EL (cell line): ENCODE data around the gene MLEC.
"Not testable (repeated sequence)": the region's sequence is repeated elsewhere in the genome, so short reads cannot be mapped to it uniquely, and the experiment has no call there.

Experiments
- DNase-seq: peaks from one replicate; pipeline ENCODE4 v3.0.0-alpha.2; 2016

The MLEC gene

DNA sequence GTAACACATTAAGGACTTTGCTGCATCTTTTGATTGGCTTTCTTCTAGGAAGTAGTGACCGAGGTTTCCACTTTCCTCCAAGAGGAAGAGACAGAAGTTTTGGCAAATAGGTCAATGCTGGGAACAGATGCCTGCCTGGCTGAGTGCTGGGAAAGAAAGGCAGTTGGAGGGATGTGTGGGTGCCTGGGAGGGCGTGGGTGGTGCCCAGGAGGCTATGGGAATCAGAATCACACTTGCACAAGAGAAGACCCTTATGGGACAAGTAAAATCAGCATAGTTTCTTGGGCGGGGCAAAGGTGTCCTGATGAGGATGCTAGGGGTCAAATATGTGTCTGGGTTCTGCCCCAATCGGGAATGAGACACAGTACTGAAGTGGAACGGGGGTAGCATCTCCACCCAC is 37.8 kb downstream of the MLEC start:
- DNase-seq = no peak

DNA sequence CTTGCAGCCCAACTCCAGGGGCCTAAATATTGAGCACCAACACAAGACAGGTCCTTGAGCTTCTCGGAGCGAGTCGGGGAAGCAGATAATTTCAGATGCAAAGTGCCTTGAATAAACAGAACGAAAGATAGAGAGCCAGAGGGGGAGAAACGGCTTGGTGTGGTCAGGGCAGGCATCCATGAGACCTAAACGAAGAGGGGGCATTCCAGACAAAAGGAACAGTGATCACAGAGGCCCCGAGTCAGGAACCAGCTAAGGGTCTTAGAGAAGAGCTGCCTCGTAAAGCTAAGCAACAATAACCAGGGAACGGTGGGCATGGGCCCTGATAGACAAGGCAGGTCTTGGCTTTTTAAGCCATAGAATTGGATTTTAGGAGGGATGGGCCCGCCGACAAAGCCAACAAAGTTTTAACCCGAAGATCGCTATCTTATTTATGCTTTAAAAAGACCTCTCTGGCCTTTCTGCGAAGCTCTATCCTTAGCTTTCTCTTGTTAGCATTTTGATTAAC is 38.3 kb downstream of the MLEC start:
- DNase-seq = no peak

DNA sequence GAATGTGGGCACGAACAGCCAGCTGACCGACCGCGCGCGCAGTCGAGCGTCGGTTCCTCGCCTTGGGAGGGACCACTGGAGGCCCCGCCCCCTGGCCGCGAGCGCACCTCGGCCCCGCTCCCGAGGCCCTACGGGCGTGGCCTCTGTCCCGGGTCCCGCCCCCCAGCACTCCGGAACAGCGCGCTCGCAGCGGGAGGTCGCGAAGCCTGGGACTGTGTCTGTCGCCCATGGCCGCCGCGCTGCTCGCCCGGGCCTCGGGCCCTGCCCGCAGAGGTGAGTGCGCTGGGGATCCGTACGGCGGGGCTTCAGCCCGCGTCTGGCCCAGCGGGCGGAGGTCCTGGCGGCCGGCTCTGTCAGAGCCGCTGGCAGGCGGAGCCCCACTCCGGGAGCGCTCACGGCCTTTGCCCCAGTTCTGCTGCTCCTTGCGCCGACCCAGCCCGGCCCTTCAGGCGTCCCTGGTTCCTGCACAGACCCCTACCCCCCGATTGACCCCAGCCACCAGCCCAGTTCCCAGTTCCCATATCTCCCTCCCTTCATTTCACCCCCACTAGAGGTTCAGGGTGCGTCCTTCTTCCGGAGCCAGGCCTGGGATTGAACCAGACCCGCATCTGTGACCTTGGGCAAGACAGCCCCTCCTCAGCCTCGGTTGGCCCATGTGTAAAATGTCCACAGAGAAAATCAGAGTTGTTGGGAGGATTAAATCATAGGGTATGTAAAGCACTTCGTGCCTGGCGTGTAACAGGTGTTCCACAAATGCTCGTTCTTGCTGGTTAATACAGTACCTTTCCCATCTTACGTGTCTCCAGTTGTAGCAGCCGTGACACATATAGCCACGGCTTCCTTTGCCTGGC is 38.9 kb downstream of the MLEC start, which contains the start of gene ACADS:
TSS of gene ACADS (plus strand) at position 168 of the 851 bp plus-strand sequence. CDS start at position 228, 60 bp downstream.
- peak; percentile 85 for DNase-seq

DNA sequence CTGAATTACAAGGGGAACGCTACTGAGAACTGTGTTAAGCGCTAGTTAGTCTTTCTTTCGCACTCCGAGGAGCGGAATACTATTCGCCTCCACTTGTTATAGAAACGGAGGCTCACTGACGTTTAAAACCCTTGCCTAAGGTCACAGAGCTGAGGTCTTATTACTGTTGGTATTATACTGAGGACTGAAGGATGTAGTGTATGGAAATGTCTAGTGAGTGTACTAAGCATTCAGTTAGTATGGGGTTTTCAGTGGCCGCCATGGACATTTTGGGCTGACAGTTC is 39.5 kb downstream of the MLEC start:
- no peak for DNase-seq

DNA sequence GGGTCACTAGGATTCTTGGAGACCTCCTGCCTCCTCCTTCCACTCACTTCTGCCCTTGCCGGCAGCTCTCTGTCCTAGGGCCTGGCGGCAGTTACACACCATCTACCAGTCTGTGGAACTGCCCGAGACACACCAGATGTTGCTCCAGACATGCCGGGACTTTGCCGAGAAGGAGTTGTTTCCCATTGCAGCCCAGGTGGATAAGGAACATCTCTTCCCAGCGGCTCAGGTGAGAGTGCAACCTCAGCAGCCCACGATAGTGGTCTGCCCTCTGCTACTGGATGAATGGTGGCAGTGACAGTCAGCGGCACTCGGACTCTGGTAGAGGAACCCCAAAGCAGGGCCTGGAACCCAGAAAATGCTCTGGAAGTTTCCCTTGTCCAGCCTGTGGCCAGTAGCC is 40.0 kb downstream of the MLEC start:
- no peak for DNase-seq

DNA sequence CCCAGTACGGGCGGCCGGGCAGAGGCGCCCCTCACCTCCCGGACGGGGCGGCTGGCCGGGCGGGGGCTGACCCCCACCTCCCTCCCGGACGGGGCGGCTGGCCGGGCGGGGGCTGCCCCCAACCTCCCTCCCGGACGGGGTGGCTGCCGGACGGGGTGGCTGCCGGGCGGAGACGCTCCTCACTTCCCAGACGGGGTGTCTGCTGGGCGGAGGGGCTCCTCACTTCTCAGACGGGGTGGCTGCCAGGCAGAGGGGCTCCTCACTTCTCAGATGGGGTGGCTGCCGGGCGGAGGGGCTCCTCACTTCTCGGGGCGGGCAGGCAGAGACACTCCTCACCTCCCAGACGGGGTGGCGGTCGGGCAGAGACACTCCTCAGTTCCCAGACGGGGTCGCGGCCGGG is 45.2 kb downstream of the MLEC start:
- DNase-seq = not testable (repeated sequence)

DNA sequence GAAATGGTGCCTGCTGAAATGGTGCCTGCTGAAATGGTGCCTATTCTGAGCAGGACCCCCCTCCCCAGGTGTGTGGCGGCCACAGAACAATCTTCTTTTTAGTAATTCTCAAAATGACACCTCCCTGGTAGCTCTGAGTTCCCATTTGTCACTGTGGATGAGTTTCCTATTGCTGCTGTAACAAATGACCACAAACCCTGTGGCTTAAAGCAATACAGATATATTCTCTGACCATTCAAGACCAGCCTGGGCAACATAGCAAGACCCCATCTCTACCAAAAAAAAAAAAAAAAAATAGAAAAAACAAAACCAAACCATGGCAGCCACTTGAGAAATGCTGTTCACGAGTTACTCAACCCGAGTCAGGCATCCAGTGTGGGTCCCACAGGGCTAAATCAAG is 46.6 kb downstream of the MLEC start:
- no peak for DNase-seq

DNA sequence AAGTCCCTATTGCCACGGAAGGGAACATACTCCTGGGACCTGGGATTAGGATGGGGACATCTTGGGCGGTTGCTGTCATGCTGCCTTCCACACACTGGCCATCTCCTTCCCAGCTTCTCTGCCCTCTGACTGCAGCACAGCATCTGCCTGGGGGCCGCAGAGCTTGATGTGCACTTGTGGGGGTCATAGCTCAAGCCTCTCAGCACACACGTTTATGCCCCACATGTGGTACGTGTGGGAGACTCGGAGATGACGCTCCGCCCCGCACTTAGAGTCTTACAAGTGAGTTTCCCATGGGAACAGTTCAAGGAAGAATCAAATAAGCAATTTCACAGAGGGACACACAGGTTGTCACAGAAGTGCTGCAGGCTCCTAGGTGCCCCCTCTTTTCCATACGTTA is 47.3 kb downstream of the MLEC start:
- no peak for DNase-seq

DNA sequence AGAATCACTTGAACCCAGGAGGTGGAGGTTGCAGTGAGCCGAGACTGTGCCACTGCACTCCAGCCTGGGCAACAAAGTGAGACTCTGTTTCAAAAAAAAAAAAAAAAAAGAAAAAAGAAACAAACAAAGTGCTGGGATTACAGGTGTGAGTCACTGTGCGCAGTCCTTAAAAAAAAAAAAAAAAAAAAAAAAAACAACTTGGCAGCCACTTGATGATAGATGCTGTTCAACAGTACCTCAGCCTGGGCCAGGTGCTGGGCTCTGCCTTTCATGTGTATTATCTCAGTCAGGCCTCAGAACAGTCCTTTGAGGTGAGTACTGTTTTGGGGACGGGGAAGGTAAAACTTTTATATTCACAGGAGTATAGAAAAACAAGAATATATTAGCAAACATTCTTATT is 48.2 kb downstream of the MLEC start:
- no peak for DNase-seq

DNA sequence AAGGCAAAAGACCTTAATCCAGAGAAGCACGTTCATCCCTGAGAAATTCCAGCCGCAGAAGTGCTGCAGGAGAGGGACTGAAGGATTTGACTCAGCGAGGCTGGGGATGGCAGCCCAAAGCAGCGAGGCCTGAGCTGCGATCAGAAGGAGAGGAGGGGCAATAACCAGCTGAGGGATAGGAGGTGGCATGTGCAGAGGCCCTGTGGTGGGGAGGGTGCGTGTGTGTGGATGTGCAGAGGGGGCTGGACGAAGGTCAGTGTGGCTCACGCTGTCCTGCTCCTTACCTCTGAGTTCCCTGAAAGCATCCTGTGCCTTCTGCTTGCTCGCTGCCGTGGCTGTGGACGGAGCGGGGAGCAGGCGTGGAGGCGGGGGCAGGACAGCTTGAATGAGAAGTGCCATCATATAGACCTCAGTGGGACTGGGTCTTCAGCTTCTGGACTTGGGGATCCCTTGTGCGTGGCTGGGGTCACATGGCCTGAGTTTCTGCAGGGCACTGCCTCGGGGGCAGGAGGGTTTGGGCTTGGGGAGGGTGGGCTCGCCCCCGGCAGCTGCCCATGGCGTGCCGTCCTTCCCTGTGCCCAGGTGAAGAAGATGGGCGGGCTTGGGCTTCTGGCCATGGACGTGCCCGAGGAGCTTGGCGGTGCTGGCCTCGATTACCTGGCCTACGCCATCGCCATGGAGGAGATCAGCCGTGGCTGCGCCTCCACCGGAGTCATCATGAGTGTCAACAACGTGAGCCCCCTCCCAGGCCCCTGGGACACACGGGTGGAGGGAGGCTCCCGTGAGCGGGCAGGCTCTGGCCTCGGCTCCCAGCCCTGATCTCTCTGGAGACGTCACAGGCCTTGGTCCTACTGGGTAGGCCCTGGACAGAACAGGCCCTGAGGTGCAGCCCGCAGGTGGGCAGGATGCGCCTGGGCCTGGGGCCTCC is 49.7 kb downstream of the MLEC start:
- no peak for DNase-seq

DNA sequence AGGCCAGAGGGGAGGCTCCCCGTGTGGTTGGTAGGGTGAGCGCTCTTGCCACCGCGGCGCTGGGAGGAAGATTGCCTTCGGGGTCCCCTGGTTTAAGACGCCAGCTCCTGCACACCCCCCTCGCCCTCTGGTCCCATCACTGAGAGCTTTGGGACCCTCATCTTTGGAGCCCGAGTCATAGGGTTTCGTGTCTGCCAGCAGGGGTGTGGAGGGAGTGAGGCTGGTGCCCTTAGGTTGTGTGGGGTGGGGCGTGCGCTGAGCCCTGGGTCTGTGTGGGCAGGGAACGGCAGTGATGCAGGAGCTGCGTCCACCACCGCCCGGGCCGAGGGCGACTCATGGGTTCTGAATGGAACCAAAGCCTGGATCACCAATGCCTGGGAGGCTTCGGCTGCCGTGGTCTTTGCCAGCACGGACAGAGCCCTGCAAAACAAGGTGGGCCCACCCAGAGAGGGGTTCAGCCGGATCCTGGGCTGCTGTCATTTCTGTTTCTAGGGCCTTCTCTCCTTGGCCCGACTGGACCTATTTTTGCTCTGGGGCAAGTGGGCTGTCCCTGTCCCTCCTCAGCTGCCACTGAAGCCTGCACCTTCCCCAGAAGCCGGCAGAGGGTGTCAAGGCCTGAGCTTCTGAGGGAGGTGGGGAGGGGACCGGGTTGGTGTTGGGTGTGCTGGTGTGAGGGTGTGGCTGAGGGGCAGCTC is 50.8 kb downstream of the MLEC start:
- no peak for DNase-seq

DNA sequence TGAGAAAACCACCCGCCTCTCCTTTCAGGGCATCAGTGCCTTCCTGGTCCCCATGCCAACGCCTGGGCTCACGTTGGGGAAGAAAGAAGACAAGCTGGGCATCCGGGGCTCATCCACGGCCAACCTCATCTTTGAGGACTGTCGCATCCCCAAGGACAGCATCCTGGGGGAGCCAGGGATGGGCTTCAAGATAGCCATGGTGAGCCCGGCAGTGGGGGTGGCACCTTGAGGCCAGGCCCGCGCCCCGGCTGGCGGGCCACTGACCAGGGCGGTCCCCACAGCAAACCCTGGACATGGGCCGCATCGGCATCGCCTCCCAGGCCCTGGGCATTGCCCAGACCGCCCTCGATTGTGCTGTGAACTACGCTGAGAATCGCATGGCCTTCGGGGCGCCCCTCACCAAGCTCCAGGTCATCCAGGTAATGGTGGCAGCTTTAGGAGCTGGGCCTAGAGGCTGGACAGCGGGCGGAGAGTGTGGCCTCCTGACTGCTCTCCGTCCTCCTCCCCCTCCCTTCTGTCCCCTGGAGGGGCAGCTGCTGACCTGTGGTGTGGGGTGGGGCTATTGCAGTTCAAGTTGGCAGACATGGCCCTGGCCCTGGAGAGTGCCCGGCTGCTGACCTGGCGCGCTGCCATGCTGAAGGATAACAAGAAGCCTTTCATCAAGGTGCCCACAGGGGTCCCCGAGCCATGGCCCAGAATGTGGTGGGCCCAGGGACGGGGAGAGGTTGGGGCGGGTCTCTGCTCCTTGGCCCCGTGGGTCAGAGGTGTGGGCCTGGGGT is 51.5 kb downstream of the MLEC start:
- no peak for DNase-seq

DNA sequence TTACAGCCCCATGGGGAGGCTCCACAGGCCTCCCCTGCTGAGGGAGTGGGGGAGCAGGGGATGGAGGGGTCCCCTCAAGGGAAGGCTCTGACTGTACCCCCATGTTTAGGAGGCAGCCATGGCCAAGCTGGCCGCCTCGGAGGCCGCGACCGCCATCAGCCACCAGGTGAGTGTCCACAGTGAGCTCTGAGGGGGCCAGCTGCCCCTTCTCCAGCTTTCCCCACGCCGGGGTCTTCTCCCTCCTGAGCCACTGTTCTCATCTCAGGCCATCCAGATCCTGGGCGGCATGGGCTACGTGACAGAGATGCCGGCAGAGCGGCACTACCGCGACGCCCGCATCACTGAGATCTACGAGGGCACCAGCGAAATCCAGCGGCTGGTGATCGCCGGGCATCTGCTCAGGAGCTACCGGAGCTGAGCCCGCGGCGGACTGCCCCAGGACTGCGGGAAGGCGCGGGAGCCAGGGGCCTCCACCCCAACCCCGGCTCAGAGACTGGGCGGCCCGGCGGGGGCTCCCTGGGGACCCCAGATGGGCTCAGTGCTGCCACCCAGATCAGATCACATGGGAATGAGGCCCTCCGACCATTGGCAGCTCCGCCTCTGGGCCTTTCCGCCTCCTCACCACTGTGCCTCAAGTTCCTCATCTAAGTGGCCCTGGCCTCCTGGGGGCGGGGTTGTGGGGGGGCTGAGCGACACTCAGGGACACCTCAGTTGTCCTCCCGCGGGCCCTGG is 52.2 kb downstream of the MLEC start:
- DNase-seq = no peak

DNA sequence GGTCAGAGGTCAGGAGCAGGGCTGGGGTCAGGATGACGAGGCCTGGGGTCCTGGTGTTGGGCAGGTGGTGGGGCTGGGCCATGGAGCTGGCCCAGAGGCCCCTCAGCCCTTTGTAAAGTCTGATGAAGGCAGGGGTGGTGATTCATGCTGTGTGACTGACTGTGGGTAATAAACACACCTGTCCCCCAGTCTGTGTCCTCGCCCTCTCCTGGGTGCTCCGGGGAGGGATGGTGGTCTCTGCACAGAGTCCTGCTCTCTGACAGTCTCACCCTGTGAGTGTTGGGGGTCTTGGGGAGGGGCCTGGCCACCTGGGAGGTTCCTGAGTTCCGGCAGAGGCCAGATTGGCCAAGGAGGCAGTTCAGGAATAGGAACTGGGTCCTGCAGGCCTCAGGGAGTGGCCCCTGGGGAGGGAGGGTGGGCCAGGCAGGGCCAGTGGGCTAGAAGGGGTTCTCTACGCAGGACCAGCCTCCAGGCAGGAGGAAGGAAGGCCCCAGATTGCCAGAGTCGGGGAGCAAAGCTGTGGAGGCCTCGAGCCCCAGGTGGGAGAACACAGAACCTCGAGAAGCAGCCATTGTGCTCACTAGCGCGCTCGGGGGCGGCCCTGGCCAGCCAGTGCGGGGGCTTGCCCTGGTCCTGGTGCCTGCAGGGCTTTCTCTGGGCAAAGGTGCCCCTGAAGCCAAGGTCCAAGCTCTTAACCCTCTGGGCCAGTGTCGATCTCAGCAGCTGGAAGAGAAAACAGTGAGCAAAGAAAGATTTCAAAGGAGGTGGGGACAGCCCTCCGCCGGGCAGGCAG is 53.1 kb downstream of the MLEC start:
- DNase-seq = no peak

DNA sequence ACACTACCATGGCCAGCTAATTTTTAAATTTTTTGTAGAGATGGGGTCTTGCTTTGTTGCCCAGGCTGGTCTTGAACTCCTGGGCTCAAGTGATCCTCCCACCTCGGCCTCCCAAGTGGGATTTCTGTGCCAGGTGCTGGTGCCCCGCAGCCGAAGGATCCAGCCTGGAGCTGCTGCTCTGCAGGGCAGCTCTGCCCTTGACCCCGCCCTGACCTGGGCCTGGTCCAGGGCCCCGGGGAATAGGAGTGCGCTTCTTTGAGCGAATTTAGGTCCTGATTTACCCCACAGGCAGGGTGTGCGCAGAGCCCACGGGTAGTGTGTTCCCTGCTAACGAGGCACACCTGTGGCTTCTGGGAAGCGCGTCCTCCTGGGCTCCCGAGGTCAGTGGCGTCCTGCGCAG is 53.9 kb downstream of the MLEC start:
- no peak for DNase-seq

DNA sequence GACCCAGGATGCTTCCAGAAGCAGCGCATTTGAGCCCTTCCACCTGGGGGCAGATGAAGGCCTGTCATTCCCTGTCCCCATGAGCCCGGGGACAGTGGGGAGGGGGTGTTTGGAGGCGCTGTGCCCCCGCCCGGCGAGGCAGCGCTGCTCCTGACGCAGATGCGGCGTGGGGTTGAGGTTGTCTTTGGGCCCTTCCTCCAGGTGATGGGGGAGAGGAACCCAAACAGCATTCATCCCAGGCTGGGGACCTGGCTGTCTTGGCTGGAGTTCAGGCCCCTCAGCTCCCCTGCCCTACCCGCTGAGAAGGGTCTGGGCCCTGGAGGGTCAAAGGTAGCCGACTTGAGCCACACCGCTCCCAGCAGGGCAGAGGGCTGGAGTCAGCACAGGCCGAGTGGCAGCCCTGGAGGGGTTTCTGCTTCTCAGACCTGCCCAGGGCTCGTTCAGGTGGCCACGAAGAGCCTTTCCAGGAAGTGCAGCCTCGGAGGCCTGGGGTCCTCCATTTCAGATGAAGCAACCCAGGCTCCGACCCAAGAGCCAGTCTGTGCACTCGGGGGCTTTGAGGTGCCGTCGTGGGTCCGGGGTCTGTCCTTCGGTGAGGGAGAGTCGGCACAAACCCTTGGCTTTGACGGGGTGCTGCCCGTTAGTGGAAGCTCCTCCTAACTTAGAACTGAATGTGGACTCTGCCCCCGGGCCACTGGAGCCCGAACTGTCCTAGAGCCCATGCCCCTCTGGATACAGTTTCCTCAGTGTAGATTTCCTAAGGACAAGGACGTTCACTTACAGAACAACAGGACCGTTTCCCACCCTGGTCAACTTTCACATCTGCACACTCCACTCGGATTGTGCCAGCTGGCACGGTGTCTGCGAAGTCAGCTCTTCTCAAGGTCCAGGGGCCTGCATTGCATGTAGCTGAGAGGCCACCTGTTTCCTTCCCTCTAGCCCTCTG is 54.8 kb downstream of the MLEC start:
- no peak for DNase-seq

DNA sequence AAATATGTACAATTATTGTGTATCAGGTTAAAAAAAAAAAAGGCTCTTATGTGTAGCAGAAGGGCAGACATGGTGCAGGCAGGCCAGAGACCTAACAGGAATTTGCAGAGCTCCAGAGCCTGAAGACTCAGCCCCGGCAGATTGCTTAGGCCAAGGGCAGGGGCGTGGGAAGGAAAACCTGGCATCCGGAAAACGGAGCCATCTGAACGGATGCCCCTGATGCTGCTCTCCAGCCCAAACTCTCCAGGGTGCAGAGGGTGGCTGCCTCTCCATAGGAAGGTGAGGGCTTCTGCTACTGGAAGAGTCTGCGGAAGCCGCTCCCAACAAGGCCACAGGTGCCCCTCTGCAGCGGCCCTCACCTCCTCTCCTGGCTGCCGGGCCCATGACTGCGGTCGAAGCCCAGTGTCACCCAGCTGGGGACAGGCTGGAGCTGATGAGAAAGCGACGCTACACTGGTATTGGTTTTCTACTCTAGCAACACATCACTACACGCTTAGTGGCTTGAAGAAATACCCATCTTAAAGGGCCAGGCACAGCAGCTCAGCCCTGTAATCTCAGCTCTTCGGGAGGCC is 58.1 kb downstream of the MLEC start:
- no peak for DNase-seq

DNA sequence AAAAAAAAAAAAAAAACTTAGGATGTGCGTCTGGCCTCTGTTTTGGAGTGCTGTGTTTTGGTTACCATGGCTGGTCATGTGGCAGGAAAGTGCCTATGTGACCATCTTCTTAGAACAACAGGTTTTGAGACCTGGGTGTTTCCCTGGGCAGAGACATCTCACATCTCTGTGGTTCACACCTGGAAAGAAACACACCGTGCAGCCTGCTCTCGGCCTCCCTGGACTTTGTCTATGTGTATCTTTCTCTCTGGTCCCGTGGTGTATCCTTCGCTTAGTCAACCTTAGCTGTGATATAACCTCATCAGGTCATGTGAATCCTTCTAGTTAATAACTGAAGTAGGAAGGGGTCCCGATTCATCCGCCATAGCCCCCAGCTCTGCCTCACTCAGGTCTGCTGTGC is 61.3 kb downstream of the MLEC start:
- no peak for DNase-seq

DNA sequence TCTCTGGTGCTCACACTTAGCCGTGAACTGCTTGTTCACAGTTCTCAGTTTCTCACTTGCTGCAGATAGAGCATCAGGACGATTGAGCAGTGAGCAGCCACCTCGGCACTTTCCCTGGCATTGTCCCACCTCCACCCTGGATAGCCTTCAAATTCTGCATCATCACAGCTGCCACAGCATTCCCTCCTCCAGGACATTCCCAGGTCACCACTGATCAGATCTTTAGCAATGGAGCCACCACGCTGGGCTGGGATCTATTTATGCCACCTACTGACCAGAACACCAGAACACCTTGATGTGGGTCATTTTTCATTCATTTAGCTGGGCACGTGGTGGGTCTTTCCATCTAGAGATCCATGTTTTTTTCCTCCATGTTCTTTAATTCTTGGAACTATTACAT is 62.3 kb downstream of the MLEC start:
- DNase-seq = no peak
